Dendritic cell treated with granulocyte-macrophage colony-stimulating factor and Interleukin-4, amounts not matched to agents 40 ng/mL and 50 ng/mL, for 4 days (primary cell): Measurements from ENCODE around the gene MFNG.

Source experiments
- H3K27ac Mint-ChIP-seq: one replicate; pipeline ENCODE4 v1.8.0; 2022; ENCODE audit warnings: mild to moderate bottlenecking, mixed read lengths
- H3K27me3 Mint-ChIP-seq: one replicate; pipeline ENCODE4 v1.8.0; 2022; ENCODE audit warnings: mild to moderate bottlenecking, mixed read lengths
- H3K36me3 Mint-ChIP-seq: one replicate; pipeline ENCODE4 v1.8.0; 2022; ENCODE audit warnings: low read depth, mixed read lengths
- H3K4me1 Mint-ChIP-seq: one replicate; pipeline ENCODE4 v1.8.0; 2022; ENCODE audit warnings: low read depth, mixed read lengths
- H3K4me3 Mint-ChIP-seq: one replicate; pipeline ENCODE4 v1.8.0; 2022; ENCODE audit warnings: mild to moderate bottlenecking, moderate library complexity, mixed read lengths
- H3K9me3 Mint-ChIP-seq: one replicate; pipeline ENCODE4 v1.8.0; 2022; ENCODE audit warnings: mixed read lengths
- intact Hi-C: fragments of 100-400 bp; cut with micrococcal nuclease; formaldehyde crosslinking; loops from one replicate; pipeline ENCODE4 v1.15.0; 2022

MFNG gene

GRCh38 chr22:37493979-37494378, 7.8 kb upstream of the MFNG start:
- H3K27ac Mint-ChIP-seq = peak overlapping the region; percentile 51
- H3K9me3 Mint-ChIP-seq = no peaks in the 10 kb centered on the region
- H3K36me3 Mint-ChIP-seq = no peaks in the 10 kb centered on the region

DNA sequence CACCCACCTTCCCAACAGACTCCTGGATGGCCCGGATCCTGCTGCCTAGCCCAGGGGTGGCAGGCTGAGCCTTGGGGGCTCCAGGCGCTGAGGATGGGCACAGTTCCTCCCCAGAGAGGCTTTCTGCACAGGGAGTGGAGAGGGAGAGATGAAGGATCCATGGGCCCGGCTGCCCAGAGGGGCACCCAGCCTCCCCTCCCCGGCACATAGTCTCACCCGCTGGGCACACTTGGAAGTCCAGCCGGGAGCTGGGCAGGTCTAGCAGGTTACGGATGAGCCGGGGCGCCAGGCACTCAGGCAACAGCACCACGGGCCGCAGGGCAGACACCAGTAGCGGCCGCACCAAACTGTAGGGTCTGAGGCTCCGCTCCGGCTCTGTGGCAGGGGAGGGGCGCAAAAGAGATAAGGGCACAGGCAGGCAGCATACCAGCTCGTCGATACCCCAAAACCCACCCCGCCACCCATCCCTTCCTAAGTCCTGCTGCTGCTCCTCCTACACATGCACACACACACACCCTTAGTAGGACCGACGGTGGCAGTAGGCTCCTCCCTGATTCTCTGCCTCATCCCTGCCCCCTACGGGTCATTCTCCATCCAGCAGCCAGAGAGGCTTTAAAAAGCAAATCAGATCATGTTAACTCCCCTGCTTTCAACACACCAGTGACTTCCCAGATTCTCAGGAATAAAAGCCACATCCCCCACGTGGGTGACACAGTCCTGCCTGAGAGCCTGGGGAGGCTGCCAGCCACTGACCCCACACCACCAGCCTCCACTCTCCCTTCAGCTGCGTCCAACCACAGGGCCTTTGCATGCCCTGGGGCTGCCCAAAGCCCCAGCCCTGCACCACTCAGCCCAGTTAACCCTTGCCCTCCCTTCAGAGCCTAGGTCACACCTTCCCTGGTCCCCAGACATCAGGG, 6.5 kb upstream of the MFNG start:
- no peak overlapping the region for H3K4me3 Mint-ChIP-seq
- intact Hi-C loops = no loop called here
- peaks cover 41% of the 10 kb centered on the region for H3K27me3 Mint-ChIP-seq
- no peaks in the 10 kb centered on the region for H3K9me3 Mint-ChIP-seq
- no peaks in the 10 kb centered on the region for H3K36me3 Mint-ChIP-seq
- peaks cover 34% of the 10 kb centered on the region for H3K4me1 Mint-ChIP-seq
- H3K27ac Mint-ChIP-seq = peak overlapping the region; percentile 51

More at GRCh38 chr22:37493979-37494378, 7.8 kb upstream of the MFNG start:
- Mint-ChIP-seq H3K4me1 (peaks cover 32% of the 10 kb centered on the region), H3K27me3 (peaks cover 46% of the 10 kb centered on the region), H3K4me3 (no peak overlapping the region)
- intact Hi-C loops = no loop called here

- Mint-ChIP-seq H3K27me3 (peaks cover 34% of the 10 kb centered on the region), H3K9me3 (no peaks in the 10 kb centered on the region), H3K4me1 (peaks cover 37% of the 10 kb centered on the region), H3K36me3 (no peaks in the 10 kb centered on the region), H3K27ac (peak overlapping the region; percentile 10), H3K4me3 (no peak overlapping the region)
- intact Hi-C loops = no loop called here
These were observed 5.6 kb upstream of the MFNG start for GRCh38 chr22:37491559-37492427.

DNA sequence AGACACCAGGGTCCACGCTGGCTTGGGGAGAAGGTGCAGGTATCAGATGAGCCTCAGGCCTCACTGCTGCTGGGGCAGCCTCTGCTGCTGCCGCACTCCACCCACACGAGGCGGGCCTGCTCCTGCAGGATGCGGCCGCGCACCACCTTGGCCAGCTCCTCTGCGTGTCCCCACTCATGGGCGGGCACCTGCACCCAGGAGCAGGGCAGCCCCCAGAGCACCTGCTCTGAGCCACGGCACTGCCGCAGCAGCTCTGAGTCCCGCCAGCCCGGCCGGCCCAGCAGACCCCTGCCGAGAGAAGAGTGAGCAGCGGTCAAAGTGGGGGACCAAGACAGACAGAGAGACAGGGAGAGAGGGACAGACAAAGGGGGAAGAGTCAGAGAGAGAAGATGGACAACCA, 4.9 kb upstream of the MFNG start:
- peak overlapping the region; percentile 10 for H3K27ac Mint-ChIP-seq
- intact Hi-C loops = no loop called here
- H3K4me3 Mint-ChIP-seq = no peak overlapping the region

DNA sequence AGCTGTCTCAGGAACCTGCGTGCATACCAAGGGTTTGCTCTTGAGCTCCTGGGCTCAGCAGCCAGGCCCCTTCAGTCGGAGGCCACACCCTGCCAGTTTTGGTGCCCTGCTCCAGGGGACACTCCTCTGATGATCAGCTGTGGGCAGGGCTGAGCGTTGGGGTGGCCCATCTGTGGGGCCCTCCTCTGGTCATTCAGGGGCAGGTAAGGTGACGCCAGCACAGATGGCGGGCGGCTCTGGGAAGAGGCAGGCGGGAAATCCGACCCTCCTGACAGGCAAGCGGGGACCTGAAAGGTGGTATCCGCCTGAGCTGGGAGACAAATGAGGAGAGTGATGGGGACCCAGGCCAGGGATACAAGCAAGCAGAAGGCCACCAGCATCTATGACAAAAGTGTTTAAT, 3.8 kb upstream of the MFNG start:
- Mint-ChIP-seq H3K27me3 (peaks cover 23% of the 10 kb centered on the region), H3K9me3 (no peaks in the 10 kb centered on the region), H3K27ac (peak overlapping the region; percentile 55), H3K4me3 (no peak overlapping the region), H3K4me1 (peaks cover 48% of the 10 kb centered on the region), H3K36me3 (peaks cover 9% of the 10 kb centered on the region)
- intact Hi-C loops = no loop called here

More for the DNA sequence above, 4.9 kb upstream of the MFNG start:
- H3K27me3 Mint-ChIP-seq = peaks cover 28% of the 10 kb centered on the region
- H3K9me3 Mint-ChIP-seq = no peaks in the 10 kb centered on the region
- H3K4me1 Mint-ChIP-seq = peaks cover 42% of the 10 kb centered on the region
- H3K36me3 Mint-ChIP-seq = no peaks in the 10 kb centered on the region

- Mint-ChIP-seq H3K9me3 (no peaks in the 10 kb centered on the region), H3K4me1 (peaks cover 56% of the 10 kb centered on the region), H3K27me3 (peaks cover 16% of the 10 kb centered on the region), H3K36me3 (peaks cover 21% of the 10 kb centered on the region), H3K27ac (peak overlapping the region; percentile 55), H3K4me3 (no peak overlapping the region)
- intact Hi-C loops = no loop called here
These were observed 2.4 kb upstream of the MFNG start for GRCh38 chr22:37488337-37489135.

GRCh38 chr22:37487571-37487970, 1.4 kb upstream of the MFNG start:
- Mint-ChIP-seq H3K4me1 (peaks cover 56% of the 10 kb centered on the region), H3K9me3 (no peaks in the 10 kb centered on the region), H3K36me3 (peaks cover 31% of the 10 kb centered on the region), H3K4me3 (peak overlapping the region; percentile 94), H3K27ac (peak overlapping the region; percentile 89), H3K27me3 (peaks cover 16% of the 10 kb centered on the region)
- intact Hi-C loops = no loop called here

GRCh38 chr22:37487129-37487528, 945 bp upstream of the MFNG start:
- Mint-ChIP-seq H3K4me1 (peaks cover 57% of the 10 kb centered on the region), H3K27me3 (peaks cover 16% of the 10 kb centered on the region), H3K9me3 (no peaks in the 10 kb centered on the region), H3K4me3 (peak overlapping the region; percentile 94), H3K36me3 (peaks cover 35% of the 10 kb centered on the region), H3K27ac (peak overlapping the region; percentile 89)
- intact Hi-C loops = no loop called here

- peaks cover 13% of the 10 kb centered on the region for H3K27me3 Mint-ChIP-seq
- H3K27ac Mint-ChIP-seq = peak overlapping the region; percentile 89
- H3K4me3 Mint-ChIP-seq = peak overlapping the region; percentile 94
- intact Hi-C loops = no loop called here
- H3K36me3 Mint-ChIP-seq = peaks cover 49% of the 10 kb centered on the region
- peaks cover 64% of the 10 kb centered on the region for H3K4me1 Mint-ChIP-seq
- no peaks in the 10 kb centered on the region for H3K9me3 Mint-ChIP-seq
These were observed 575 bp downstream of the MFNG start for GRCh38 chr22:37485395-37486223.

DNA sequence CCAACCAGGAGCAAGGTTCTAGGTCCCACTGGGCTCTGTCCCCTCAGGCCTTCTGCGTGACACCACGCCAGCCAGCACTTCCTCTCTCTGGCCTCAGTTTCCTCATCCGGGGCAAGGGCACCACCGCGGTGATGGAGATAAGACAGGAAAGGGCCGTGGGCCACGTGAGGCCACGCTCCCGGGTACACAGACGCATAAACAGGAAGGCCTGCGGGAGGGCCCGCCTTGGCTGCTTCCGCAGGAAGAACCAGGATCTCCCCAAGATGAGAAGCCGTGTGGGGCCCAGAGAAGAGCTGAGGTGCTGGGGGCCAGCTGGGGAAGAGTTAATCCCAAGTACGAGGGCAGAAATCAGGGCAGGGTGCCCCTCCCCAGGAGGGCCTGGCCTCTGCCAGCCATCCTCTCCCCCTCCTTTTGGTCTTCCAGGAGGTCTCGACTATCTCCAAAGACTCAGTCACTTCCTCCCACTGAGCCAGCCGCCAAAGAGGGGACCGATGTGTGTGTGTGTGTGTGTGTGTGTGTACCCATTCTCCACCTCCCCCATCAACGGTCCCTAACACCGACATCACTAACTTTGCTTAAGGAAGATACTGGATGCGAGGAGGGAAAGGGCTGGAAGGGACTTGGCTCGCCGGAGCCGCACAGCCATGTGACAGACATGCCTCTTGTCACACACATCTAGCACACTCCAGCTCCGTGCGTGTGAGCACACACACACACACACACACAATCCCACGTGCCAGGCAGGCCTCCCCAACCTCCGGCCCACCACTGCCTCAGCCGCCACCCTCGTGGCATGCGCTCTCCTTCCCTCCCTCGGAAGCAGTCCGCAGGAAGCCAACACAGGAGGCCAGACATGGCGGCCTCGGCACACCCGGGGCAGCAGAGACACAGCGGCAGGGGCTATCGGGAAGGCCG, 1.4 kb downstream of the MFNG start:
- Mint-ChIP-seq H3K4me1 (peaks cover 70% of the 10 kb centered on the region), H3K9me3 (no peaks in the 10 kb centered on the region), H3K27ac (peak overlapping the region; percentile 89), H3K36me3 (peaks cover 56% of the 10 kb centered on the region), H3K27me3 (peaks cover 6% of the 10 kb centered on the region), H3K4me3 (peak overlapping the region; percentile 94)
- intact Hi-C loops = no loop called here

DNA sequence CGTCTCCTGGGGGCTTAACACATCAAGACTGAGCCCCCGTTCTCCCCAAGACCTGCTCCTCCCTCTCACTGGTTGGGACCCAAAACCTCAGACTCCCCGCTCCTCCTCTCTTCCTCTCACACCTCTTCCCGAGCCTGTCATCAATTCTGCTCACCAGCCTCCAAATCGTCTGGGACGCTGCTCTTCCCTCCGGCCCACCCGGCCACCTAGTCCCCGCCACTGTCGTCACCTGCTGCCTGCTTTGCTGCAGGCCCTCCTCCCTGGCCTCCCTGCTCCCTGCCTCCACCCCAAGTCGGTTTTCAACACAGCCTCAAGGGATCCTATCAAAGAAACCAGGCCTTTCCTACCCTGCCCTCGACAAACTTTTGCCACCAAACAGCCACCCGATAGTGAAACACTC, 3.1 kb downstream of the MFNG start:
- intact Hi-C loops = no loop called here
- H3K27ac Mint-ChIP-seq = peak overlapping the region; percentile 89
- H3K9me3 Mint-ChIP-seq = no peaks in the 10 kb centered on the region
- H3K4me1 Mint-ChIP-seq = peaks cover 70% of the 10 kb centered on the region
- no peaks in the 10 kb centered on the region for H3K27me3 Mint-ChIP-seq
- H3K4me3 Mint-ChIP-seq = peak overlapping the region; percentile 94
- H3K36me3 Mint-ChIP-seq = peaks cover 73% of the 10 kb centered on the region

GRCh38 chr22:37482244-37482643, 3.9 kb downstream of the MFNG start:
- peak overlapping the region; percentile 9 for H3K27ac Mint-ChIP-seq
- intact Hi-C loops = no loop called here
- H3K36me3 Mint-ChIP-seq = peaks cover 81% of the 10 kb centered on the region
- H3K27me3 Mint-ChIP-seq = no peaks in the 10 kb centered on the region
- H3K9me3 Mint-ChIP-seq = no peaks in the 10 kb centered on the region
- no peak overlapping the region for H3K4me3 Mint-ChIP-seq
- peaks cover 64% of the 10 kb centered on the region for H3K4me1 Mint-ChIP-seq
